ENCODE results near the gene CCNF. TPM values are rescaled to one million over a fixed set of nuclear protein-coding genes. Genes with fewer than 3 reads are reported as not detected.
"Not testable (repeated sequence)": the region's sequence is repeated elsewhere in the genome, so short reads cannot be mapped to it uniquely, and the experiment has no call there.

Gene CCNF
- total and polyA plus RNA-seq, 10 of the 15 experiments (the other 5 are each of a cell fraction or from before 2014, with no cell fraction given) = 4.0 to 63.2 (median 27.5) TPM

- TF ChIP-seq FOS (IDR thresholded peaks at IDR 0.05; ENCODE audit: borderline replicate concordance, extremely low read depth, insufficient read length) (no peak), CREM (IDR thresholded peaks at IDR 0.05; ENCODE audit: low read depth) (no peak), MYB (IDR thresholded peaks at IDR 0.05; ENCODE audit: borderline replicate concordance, low read depth, low read length) (no peak), KDM1A (IDR thresholded peaks at IDR 0.05; ENCODE audit: borderline replicate concordance) (no peak), SPI1 (IDR thresholded peaks at IDR 0.05; ENCODE audit: borderline replicate concordance, insufficient read depth, low read depth, low read length) (no peak)
These were observed 8.9 kb downstream of the CCNF start (continued) for GRCh38 chr16:2438121-2438520.

GRCh38 chr16:2439598-2439997, 10.4 kb downstream of the CCNF start:
- ATAC-seq = no peak
- H4K20me1 ChIP-seq (ENCODE audit: control insufficient read depth, insufficient read depth) = no peaks in the 10 kb centered on the region
- RAD21 ChIA-PET (ENCODE audit: unreplicated experiment) = interaction anchor here (1.6 kb wide), 1 partner anchor 29 kb away, joined by 3 read pairs; no protein-coding TSS in a partner anchor
- H3K27ac ChIP-seq (ENCODE audit: control insufficient read depth, insufficient read depth) = no peak overlapping the region
- in situ Hi-C loops (cut with MboI) (no loop called here), intact Hi-C loops (cut with micrococcal nuclease; ENCODE audit: unreplicated experiment) (no loop called here)
- no peak overlapping the region for H3K4me3 ChIP-seq
- no peak for FAIRE-seq
- BruUV-seq (replicated peaks) = no TSS peak
- no peak overlapping the region for H3K4me2 ChIP-seq (ENCODE audit: control insufficient read depth, insufficient read depth)
- H2AFZ ChIP-seq (ENCODE audit: control insufficient read depth, low read depth, low read length) = no peak overlapping the region
- H3K9me3 ChIP-seq (replicated peaks; ENCODE audit: control insufficient read depth, insufficient read depth, low read length) = no peaks in the 10 kb centered on the region
- no peak for DNase-seq (ENCODE audit: low read depth, low spot score)
- H3K36me3 ChIP-seq (ENCODE audit: control insufficient read depth in 2 of 2, insufficient read depth in 2 of 2, low read length in 1 of 2) = peaks cover 31 to 33% of the 10 kb centered on the region in 2 experiments
- peaks cover 12% of the 10 kb centered on the region for H3K4me1 ChIP-seq (ENCODE audit: control insufficient read depth, insufficient read depth, low read length)
- H3K27me3 ChIP-seq (replicated peaks in 1 of 2; ENCODE audit: control insufficient read depth in 2 of 2, insufficient read depth in 2 of 2, low read length in 1 of 2) = no peaks in the 10 kb centered on the region
- SMC1A ChIA-PET (ENCODE audit: uncharacterized antibody, unreplicated experiment) = interaction anchor here (1.2 to 2.5 kb wide), 3 partner anchors 10 to 62 kb away, joined by 3 to 10 read pairs (median 3); partner anchors contain the start of gene CCNF
- no peaks in the 10 kb centered on the region for H3K79me2 ChIP-seq (ENCODE audit: control insufficient read depth, insufficient read depth, low read length)
- CTCF ChIA-PET = interaction anchor here (0.8 to 2.0 kb wide), 4 partner anchors 9 to 132 kb away, joined by 3 to 7 read pairs (median 3); no protein-coding TSS in a partner anchor
- TF ChIP-seq TCF12 (IDR thresholded peaks at IDR 0.05; ENCODE audit: low read depth, low read length) (no peak), NFIC (IDR thresholded peaks at IDR 0.05; ENCODE audit: low read depth, low read length) (no peak), YBX1 (IDR thresholded peaks at IDR 0.05) (no peak)
- no peak overlapping the region for H3K9ac ChIP-seq (ENCODE audit: control insufficient read depth, insufficient read depth, low read length)
- POLR2A ChIA-PET = interaction anchor here (2.3 kb wide), 1 partner anchor 20 kb away, joined by 9 read pairs; the partner anchor contains the start of gene TEDC2
- WGBS (ENCODE audit: insufficient coverage, insufficient replicate concordance, low lambda C conversion rate, missing lambda C conversion rate) = 93% methylated on average over 11 of the region's 11 CpGs

GRCh38 chr16:2441143-2441804, 12.0 kb downstream of the CCNF start:
- H2AFZ ChIP-seq (ENCODE audit: control insufficient read depth, low read depth, low read length); H4K20me1 ChIP-seq (ENCODE audit: control insufficient read depth, insufficient read depth); ATAC-seq; H3K9ac ChIP-seq (ENCODE audit: control insufficient read depth, insufficient read depth, low read length); H3K4me3 ChIP-seq; DNase-seq (ENCODE audit: low read depth, low spot score); H3K27me3 ChIP-seq (replicated peaks in 1 of 2; ENCODE audit: control insufficient read depth in 2 of 2, insufficient read depth in 2 of 2, low read length in 1 of 2); SMC1A ChIA-PET (ENCODE audit: uncharacterized antibody, unreplicated experiment); H3K79me2 ChIP-seq (ENCODE audit: control insufficient read depth, insufficient read depth, low read length); H3K4me2 ChIP-seq (ENCODE audit: control insufficient read depth, insufficient read depth); BruUV-seq (replicated peaks); H3K9me3 ChIP-seq (replicated peaks; ENCODE audit: control insufficient read depth, insufficient read depth, low read length); in situ Hi-C loops (cut with MboI); FAIRE-seq; H3K27ac ChIP-seq (ENCODE audit: control insufficient read depth, insufficient read depth); intact Hi-C loops (cut with micrococcal nuclease; ENCODE audit: unreplicated experiment): not testable (repeated sequence)
- H3K36me3 ChIP-seq (ENCODE audit: control insufficient read depth in 2 of 2, insufficient read depth in 2 of 2, low read length in 1 of 2) = peaks cover 36 to 37% of the 10 kb centered on the region in 2 experiments
- 95% methylated on average over 15 of the region's 15 CpGs for WGBS (ENCODE audit: insufficient coverage, insufficient replicate concordance, low lambda C conversion rate, missing lambda C conversion rate)
- RAD21 ChIA-PET (ENCODE audit: unreplicated experiment) = interaction anchor here (1.0 to 1.6 kb wide), 3 partner anchors 18 to 46 kb away, joined by 3 read pairs; partner anchors contain the start of gene TEDC2
- POLR2A ChIA-PET = interaction anchor here (1.4 kb wide), 1 partner anchor 13 kb away, joined by 3 read pairs; no protein-coding TSS in a partner anchor
- peaks cover 12% of the 10 kb centered on the region for H3K4me1 ChIP-seq (ENCODE audit: control insufficient read depth, insufficient read depth, low read length)
- CTCF ChIA-PET = interaction anchor here (0.7 to 2.0 kb wide), 4 partner anchors 11 to 1722 kb away, joined by 3 to 7 read pairs (median 4); no protein-coding TSS in a partner anchor
